ENCODE data around the gene SMIM23. TPM values are rescaled to one million over a fixed set of nuclear protein-coding genes. Genes with fewer than 3 reads are reported as not detected.

Gene SMIM23
- total RNA-seq, 1 donor: not detected

DNA sequence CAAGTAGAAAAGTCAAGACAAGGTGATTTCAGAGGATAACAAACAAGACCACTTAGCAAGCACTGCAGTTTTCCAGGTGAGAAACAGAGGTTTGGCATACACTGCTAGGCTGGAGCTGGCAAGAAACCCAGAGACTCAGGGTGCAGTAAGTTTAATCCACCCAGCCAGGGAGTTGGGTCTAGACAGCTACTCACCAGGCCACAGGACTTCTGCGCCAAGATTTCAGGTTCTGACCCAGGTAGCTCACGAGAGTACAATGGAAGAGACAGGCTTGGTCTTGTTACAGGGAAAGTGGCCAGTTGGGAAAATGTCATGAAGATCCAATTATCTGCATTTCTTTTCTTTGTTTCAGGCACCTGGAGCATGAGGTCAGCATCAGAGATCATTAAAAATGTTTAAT, 9.8 kb downstream of the SMIM23 start:
- no peak for DNase-seq (ENCODE audit: low read depth)
- TF ChIP-seq, protein P1, sequence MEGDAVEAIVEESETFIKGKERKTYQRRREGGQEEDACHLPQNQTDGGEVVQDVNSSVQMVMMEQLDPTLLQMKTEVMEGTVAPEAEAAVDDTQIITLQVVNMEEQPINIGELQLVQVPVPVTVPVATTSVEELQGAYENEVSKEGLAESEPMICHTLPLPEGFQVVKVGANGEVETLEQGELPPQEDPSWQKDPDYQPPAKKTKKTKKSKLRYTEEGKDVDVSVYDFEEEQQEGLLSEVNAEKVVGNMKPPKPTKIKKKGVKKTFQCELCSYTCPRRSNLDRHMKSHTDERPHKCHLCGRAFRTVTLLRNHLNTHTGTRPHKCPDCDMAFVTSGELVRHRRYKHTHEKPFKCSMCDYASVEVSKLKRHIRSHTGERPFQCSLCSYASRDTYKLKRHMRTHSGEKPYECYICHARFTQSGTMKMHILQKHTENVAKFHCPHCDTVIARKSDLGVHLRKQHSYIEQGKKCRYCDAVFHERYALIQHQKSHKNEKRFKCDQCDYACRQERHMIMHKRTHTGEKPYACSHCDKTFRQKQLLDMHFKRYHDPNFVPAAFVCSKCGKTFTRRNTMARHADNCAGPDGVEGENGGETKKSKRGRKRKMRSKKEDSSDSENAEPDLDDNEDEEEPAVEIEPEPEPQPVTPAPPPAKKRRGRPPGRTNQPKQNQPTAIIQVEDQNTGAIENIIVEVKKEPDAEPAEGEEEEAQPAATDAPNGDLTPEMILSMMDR (IDR thresholded peaks at IDR 0.05; ENCODE audit: insufficient read depth, low read length): no peak
- no peak overlapping the region for H3K4me3 ChIP-seq (ENCODE audit: low read depth, low read length)

DNA sequence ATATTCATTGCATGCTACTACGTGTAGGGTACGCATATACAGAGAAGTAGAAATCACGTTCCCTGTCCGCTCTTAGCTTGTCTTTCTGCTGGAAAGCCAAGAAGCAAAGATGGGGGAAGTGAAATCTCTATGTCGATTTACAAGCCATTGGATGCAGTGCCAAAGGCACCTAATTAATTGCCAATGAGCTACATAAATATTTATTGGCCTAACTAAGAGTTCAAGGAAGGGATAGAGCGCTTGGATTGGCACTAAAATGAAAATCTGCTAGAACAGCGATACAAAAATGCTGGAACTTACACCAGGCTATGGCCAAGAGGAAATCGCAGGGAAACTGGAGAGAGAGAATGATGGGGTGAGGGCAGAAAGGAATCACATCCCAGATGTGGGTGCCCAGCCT, 10.8 kb downstream of the SMIM23 start:
- TF ChIP-seq, protein P1 (IDR thresholded peaks at IDR 0.05; ENCODE audit: insufficient read depth, low read length): no peak
- DNase-seq (ENCODE audit: low read depth): no peak

DNA sequence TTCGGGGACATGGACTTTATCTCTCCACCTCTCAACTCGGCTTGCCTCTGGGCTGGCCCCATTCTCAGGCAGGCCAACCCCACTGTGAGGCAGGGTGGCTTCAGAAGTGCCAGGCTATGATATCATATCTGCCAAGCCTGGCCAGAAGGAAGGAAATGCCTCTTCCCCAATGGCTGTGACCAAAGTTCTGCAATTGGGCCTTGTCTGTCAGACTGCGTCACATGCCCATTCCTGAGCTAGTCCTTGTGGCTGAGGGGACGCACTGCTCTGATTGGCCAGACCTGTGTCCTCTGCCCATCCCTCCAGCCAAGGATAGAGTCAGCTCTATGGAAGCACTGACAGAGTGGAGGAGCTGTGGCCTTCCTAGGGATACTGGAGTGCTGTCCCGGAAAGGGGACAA, 11.9 kb downstream of the SMIM23 start:
- no peak overlapping the region for H3K4me3 ChIP-seq (ENCODE audit: low read depth, low read length)
- TF ChIP-seq, protein P1 (IDR thresholded peaks at IDR 0.05; ENCODE audit: insufficient read depth, low read length): no peak
- no peak for DNase-seq (ENCODE audit: low read depth)

More for the DNA sequence above, 10.8 kb downstream of the SMIM23 start:
- no peak overlapping the region for H3K4me3 ChIP-seq (ENCODE audit: low read depth, low read length)

DNA sequence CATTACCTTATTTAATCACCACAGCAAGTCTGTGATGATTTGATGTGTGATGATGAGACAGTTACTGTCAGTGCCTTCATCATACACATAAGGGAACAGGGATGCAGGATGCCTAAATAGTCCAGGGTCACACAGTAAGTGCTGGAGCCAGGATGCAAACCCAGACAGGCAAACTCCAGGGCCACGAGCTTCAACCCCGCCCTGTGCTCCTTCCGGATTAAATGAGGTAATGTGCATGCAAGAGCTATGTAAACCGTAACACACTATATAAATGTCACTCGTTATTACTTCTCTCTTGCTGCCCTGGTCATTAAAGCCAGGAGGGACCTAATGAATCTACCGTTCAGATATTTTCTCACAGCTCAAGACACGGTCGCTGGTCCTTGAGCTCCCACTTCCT, 12.8 kb downstream of the SMIM23 start:
- no peak for DNase-seq (ENCODE audit: low read depth)
- H3K4me3 ChIP-seq (ENCODE audit: low read depth, low read length): no peak overlapping the region
- TF ChIP-seq, protein P1 (IDR thresholded peaks at IDR 0.05; ENCODE audit: insufficient read depth, low read length): no peak

DNA sequence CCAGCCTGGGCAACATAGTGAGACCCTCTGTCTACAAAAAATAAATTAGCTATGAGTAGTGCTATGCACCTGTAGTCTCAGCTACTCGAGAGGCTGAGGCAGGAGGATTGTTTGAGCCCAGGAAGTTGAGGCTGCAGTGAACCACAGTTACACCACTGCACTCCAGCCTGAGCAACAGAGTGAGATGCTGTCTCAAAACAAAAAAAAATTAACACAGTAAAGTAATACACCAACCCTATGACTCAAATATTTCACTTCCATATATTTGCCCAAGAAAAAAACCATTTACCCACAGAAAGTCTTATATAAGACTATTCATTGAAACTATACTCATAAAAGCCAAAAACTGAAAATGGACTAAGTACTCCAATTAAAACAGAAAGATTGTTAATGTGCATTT, 16.2 kb downstream of the SMIM23 start:
- TF ChIP-seq, protein P1 (IDR thresholded peaks at IDR 0.05; ENCODE audit: insufficient read depth, low read length): no peak
- no peak for DNase-seq (ENCODE audit: low read depth)
- no peak overlapping the region for H3K4me3 ChIP-seq (ENCODE audit: low read depth, low read length)

DNA sequence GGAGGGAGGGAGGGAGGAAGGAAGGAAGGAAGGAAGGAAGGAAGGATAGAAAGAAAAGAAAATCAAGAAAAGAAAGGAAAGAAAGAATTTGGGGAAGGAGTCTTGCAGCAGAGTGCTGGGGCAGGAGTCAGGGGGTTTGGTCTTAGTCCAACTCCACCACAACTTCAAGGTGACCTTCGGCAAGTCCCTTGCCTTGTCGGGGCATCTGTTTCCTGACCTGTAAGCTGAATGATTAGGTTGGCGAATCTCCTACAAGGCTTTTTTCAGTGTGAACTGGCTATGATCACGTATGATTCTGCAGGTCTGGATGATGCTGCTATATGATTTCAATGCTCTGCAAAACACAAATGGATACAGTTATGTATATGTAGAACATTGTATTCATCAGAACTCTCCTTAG, 20.1 kb downstream of the SMIM23 start:
- H3K4me3 ChIP-seq (ENCODE audit: low read depth, low read length): no peak overlapping the region
- DNase-seq (ENCODE audit: low read depth): no peak
- TF ChIP-seq, protein P1 (IDR thresholded peaks at IDR 0.05; ENCODE audit: insufficient read depth, low read length): no peak

Data from fibroblast of the aortic adventitia (primary cell).